ENCODE measurements around the gene SLC66A3.

Gene SLC66A3

GRCh38 chr2:11208083-11208482 is 52.8 kb downstream of the SLC66A3 start:
- no peak for DNase-seq (ENCODE audit: extremely low read depth in 1 of 2, low read depth in 1 of 2)

GRCh38 chr2:11212645-11213044 is 57.4 kb downstream of the SLC66A3 start:
- no peak for DNase-seq (ENCODE audit: extremely low read depth in 1 of 2, low read depth in 1 of 2)

DNA sequence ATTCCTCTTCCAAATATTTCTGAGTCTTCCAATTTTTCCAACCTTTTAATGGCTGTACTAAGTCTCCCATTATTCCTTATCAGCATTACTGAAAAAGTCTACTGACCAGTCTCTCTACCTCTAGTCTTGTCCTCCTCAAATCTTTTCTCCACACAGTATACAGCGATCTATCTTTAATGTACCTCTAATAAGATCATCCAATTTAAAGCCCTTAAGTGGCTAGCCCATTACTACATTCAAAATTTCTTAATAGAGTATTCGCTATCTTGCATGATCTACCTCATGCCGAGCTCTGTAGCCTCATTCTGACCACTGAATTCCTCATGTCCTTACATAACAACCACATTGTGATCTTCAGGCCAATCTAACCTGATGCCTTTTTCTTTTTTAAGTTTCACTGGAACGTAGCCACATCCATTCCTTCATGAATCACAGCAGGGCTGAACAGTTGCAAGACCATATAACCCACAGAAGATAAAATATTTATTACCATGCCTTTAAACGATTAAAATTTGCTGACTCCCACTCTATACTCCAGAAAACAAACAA is 57.9 kb downstream of the SLC66A3 start:
- DNase-seq (ENCODE audit: extremely low read depth in 1 of 2, low read depth in 1 of 2): no peak

- DNase-seq (ENCODE audit: extremely low read depth in 1 of 2, low read depth in 1 of 2): no peak
Measured at GRCh38 chr2:11213975-11214374, 58.7 kb downstream of the SLC66A3 start.

DNA sequence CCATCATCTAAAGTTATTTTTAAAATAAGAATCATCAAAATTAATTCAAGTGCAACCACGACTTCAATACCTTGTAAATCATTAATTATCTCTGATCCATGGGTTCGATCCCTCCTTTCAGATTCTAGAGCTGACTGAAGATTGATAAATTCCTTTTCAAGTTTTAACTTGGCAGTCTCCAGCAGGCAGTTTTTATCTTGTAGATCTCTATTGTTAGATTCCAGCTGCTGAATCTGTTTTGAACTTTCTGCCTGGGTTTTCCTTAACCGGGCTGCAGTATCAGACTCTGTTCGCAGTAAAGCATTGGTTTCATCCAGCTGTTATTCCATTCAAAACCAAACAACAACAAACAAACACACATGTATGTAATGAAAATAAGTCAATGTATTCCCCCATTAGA is 59.5 kb downstream of the SLC66A3 start:
- no peak for DNase-seq (ENCODE audit: extremely low read depth in 1 of 2, low read depth in 1 of 2)

DNA sequence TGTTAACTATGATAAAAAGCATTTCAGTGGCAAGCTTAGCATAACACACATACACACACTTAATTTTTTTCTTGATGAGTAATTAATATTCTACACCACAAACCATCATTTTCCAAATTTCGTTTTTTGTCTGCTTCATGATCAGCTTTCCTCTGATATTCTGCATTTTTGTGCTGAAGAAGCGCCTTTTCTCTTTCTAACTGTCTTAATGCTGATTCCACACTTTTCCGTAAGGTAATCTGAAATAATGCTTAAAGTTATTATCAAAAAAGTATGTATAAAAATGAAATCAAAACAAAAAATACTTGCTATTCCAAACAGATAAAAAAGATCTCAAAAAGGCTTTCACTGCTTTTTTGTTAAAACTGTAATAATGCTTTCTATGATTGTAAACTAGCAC is 60.1 kb downstream of the SLC66A3 start:
- DNase-seq (ENCODE audit: extremely low read depth in 1 of 2, low read depth in 1 of 2): no peak

DNA sequence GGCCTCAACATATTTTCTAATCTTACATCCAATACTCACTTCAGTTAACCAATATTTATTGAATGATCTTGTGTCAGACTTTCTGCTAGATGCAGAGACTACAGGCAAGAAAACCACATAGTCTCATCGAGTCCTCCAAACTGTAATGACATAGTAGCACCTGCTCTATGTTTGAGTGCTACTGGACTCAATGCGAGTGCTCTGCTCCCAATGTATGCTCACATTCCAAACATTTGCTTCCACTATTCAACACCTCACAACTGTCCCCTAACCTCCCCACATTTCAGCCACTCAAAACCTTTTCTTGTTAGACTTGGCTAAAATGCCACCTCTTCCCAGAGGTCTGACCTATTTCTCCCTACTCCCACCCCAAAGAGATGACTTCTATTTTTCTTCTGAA is 65.2 kb downstream of the SLC66A3 start:
- no peak for DNase-seq (ENCODE audit: extremely low read depth in 1 of 2, low read depth in 1 of 2)

DNA sequence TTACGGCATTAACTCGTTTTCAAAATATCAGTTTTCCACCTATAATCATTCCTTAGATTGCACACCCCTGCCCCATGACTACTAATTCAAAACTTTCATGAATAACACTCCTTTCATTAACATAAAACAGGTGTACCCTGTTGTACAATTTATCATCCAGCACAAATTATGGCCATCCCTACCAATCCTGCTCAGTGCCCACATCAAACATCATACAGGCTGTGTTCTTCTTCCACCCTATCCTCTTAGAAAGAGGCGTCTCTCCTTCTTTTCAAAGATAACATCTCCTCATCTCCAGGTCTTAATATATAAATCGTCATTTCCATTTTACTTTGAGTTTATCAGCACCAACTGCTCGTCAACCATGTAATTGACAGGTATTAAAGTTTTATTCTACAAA is 67.6 kb downstream of the SLC66A3 start:
- no peak for DNase-seq (ENCODE audit: extremely low read depth in 1 of 2, low read depth in 1 of 2)

DNA sequence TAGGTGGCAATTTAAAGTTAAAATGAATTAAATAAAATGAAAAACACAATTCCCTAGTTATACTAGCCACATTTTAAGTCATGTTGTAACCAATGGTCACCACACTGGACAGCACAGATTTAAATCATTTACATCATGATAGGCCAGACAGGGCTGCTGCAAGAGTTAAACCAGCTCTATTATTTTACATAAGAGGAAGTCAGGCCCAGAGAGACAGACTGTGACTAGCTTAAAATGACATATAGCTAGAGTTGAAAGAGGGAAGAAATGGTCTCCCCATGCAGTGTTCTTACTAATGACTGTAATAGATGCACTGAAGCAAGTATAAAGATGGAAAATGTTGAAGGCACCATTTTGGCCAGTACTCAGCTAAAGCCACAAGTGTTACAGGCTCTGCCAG is 69.6 kb downstream of the SLC66A3 start:
- DNase-seq (ENCODE audit: extremely low read depth in 1 of 2, low read depth in 1 of 2): no peak

DNA sequence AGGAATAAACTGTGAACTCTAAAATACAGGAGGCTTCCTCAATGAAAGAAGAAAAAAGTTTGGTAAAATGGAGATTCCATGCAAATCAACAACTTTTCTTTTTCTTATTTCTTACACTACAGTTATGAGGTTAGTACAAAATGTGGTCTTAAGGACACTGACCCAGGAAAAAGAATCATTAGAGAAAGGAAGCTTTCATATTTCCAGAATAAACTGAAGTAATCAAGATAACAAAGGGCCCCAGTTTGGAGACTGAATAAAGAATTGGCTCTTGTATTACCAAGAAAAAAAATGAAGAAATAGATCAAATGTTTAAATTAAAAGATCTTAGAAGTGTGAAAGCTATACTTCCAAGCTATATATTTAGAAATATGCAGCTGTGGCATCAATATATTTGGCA is 72.3 kb downstream of the SLC66A3 start:
- DNase-seq (ENCODE audit: extremely low read depth in 1 of 2, low read depth in 1 of 2): no peak

Data from activated CD8-positive, alpha-beta memory T cell treated with anti-CD3 and anti-CD28 coated beads for 1 hour (primary cell).